Dermis microvascular lymphatic vessel endothelial cell (primary cell): ENCODE measurements around the gene MYZAP. TPM values are rescaled to one million over a fixed set of nuclear protein-coding genes. Genes with fewer than 3 reads are reported as not detected.
A peak's percentile ranks its signal among the peaks of the same experiment; 100 is the strongest.
"Not testable (repeated sequence)": the region's sequence is repeated elsewhere in the genome, so short reads cannot be mapped to it uniquely, and the experiment has no call there.

Source experiments
- DNase-seq, 2 donors: peaks; one replicate each; pipeline versions ENCODE4 v3.0.0 to v3.0.0-alpha.2; 2010; ENCODE audit warnings: low read depth in 2 of 2
- total RNA-seq: library from RNA; depleted of rRNA; stranded (reverse); fragments of >200 nt; gene quantifications from 2 replicates; pipeline ENCODE4 v1.2.1, GENCODE V29; 2014

MYZAP gene
- total RNA-seq, 1 donor from 2014 or later: 45.7 TPM

DNA sequence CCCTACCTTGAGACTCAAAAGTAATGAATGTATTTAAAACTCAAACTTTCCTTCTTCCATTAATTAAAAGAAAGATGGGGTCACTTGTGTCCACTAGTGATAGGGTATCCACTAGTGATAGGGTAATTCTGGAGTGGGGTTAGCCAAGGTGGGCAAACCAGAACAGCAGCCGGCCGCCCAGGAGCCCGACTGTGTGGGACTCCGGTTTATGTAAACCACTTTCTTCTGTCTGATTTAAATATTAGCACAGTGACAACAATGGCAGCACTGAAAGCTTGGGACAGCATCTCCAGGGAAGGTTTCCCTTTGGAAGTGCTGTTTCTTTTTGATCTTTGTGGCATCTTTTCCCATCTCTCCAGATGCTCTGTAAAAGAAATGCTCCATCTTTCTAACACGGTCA, 722 bp downstream of the MYZAP start:
- no peak for DNase-seq

DNA sequence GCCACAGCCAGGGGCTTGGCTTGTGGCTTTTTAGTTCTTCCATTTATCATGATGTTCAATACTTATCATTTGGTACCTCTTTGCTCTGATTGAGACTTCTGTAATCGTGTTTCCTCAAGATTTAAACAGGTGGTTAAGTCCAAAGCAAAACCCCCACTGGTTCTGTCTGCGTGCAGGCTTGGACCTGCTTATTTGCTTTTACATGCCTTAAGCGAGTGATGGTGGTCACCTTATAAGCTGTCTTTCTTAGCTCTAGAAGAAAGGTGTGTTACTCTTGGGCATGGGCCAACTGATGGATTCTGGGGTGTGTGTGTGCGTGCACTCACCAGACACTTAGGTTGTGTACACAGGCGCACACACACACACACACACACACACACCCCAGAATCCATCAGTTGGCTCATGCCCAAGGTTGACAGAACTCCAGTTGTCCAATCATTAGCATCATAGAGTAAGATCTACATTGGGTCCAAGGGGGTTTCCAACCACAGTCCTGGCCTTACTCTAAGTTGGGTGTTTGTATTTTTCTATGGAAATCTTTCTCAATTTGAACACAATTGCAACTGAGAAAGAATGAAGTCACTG, 1.2 kb downstream of the MYZAP start:
- DNase-seq: peak in 1 of 2 donors; percentile 47

DNA sequence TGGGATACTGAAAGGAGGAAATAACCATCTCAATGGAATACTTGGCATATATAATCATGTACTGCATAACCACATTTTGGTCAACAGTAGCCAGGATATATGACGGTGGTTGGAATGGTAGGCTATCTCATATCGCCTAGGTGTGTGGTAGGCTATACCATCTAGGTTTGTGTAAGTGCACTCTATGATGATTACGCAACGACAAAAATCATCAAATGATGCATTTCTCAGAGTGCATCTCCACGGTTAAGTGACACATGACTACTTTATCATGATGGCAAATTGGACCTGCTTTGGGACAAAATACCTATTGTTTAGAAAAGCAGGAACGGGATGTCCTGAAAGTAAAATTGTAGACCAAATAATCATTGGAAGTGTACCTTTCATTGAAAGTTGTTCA, 2.8 kb downstream of the MYZAP start:
- peak in 1 of 2 donors; percentile 17 for DNase-seq

DNA sequence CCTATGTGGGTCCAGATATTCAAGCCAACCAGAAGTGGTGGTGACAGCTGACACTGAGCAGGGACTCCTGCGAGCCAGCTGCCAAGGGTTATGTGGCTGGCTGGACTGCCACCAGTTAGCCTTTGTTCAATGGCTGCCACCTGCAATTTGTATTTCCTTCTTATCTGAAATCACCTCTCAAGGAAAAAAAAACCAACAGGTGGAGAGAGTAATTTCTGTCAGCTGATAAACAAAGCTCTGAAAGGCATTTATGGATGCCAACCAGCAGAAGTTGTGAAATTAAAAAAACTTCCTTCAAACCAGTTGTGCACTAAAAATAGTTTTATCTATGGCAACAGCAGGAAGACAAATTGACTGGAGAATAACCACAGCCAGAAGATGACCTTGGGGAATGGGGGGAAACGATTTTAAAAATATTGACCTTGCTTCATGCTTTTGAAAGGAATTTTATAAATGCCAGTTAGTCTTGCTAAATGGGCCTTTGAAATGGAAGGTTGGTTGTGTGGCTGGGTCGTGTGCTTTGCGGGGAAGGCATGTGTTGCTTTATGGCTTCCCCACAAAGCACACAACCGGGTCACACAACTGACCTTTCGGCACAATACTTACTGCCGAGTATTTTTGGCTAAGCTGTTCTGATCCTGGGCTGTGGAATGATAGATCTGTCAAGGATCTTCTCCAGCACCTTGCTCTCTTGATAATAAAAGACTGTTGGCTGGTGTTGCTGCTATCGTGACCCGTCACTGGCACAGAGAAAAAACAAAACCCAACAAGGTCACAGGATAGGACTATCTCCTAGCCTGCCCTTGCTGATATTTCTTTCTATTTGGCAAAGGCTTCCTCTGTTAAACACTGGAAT, 3.5 kb downstream of the MYZAP start:
- DNase-seq: peak; percentile 66 to 72

DNA sequence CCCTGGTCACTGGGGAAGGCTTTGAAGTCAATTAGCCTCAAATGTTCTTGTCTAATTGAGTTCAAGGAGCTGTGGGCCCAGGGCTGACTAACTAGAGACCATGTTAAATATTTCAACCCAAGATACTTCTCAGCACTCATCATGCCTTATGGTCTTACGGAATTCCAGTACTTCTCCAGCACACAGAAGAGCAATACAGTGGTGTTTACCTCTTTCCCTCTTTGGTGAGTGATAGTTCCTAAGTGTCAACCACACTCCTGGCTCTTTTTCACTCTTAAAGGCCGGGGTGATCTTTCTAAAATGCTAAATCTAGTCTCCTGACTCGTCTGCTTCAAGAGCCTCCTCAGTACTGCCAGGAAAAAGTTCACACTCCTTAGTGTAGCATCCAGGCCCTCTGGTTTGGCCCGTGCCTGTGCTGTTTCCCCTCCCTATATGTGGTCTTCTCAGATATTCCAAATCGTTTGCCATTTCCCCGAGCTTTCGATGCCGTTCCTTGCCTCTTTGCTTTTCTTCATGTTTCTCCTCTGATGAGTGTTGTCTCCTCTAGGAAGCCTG, 4.7 kb downstream of the MYZAP start:
- DNase-seq: no peak

DNA sequence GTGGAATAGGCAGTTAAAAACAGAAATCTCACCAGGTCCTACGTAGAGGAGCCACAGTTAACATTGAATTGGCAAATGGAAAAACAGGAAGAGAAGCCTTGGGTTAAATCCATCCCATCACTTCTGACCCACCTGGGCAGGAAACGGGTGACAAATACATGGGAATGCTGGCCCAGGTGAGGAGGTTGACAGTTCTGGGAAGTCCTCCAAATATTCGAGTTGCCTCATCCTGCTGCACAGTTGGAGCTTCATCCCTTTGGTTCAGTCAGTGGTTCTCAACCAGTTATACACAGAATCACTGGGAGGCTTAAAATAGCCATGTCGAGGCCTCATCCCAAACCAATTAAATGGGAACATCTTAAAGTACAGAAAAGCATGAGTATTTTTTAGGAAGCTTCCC, 5.3 kb downstream of the MYZAP start:
- DNase-seq: peak; percentile 83 to 91

DNA sequence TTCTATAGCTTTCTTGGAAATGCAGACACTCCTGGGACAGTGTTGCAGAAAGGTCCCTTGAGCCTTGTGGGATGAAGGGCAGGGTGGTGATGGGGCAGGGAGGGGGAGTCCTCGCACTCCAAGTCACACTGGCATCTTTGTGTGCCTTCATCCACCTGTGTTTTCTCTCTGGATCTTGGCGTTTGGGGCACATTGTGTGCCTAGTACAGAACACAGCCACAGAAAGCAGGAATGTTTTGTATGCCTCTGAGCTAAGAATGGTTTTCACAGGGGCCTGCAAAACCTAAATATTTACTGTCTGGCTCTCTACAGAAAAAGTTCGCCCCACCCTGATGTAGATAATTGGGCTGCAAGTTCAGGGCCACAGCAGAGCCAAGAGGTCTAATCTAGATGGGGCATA, 5.7 kb downstream of the MYZAP start:
- DNase-seq: no peak

DNA sequence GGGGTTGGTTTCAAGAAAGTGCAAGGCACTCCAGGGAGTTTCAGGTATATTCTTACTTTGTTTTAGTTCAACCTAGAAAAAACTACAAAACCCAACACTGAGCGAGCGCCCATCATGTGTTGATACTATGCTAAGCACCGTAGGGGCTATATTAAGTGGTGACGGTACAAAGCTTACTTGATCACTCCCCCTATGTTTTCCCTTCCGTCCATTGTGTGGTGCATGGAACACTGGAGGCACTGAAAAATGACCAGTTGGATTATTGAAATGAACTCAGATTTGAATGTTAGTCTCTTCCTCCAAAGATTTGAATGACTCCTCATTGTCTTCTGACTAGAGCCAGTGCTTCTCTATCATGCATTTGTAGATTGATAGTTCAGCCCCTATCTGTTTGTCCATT, 6.6 kb downstream of the MYZAP start:
- peak; percentile 51 to 74 for DNase-seq

DNA sequence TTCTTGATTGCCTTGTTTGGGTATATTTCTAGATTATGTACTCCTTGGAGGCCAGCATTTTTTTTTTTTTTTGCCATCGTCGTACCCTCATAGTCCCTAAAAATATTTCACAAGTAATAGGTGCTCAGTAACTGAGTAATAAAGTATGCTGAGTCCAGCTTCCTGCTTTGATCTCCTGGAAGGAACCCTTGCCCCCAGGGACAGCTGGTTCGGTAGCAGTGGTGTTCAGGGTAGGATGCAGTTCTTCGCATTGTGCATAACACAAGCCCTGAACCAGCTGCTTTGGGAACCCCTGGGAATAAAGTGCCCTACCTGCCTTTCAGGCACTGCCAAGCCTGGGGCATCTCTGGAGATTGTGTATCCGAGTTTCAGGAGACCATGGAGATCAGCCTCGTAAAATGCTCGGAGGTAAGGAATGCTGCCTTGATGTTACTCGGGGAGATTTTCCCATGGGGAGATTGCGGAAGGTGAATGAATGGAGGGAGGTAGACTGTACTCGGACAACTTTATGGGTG, 7.6 kb downstream of the MYZAP start:
- no peak for DNase-seq

DNA sequence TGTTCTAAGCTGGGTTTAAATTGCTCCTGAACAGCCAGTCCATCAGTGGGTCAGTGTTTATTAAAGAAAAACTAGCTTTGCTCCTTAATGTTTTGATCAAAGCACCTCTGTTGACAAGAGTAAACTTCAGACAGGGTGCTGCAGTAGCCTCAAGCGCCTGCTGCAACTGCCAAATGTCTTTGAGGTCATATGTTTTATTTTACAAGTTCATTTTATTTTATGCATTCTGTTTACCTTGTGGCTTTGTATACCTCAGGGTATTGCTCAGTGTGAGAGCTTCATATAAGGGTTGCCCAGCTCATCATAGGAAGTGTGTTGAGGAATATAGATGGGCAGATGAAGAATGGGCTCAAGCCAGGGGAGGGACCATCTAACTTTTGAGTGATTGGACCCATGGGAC, 8.5 kb downstream of the MYZAP start:
- no peak for DNase-seq

DNA sequence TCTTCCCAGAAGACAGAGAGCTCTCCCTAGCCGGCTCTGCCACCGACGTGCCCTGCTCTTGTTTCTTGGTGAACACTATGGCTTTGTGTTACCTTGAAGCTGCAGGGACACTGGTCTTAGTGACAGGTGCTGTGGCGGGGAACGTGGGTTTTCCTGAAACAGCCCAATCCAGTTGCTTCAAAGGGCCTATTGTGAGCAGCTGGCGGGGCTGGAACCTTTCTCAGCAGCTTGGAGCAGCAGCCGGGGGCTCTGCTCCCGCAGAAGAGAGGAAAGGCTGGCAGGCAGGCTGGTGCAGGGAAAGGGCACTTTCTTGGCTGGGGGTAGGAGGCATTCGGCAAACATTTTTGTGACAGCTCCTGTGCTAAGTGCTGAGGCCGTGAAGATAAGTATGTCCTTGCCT, 12.8 kb downstream of the MYZAP start:
- DNase-seq: no peak

DNA sequence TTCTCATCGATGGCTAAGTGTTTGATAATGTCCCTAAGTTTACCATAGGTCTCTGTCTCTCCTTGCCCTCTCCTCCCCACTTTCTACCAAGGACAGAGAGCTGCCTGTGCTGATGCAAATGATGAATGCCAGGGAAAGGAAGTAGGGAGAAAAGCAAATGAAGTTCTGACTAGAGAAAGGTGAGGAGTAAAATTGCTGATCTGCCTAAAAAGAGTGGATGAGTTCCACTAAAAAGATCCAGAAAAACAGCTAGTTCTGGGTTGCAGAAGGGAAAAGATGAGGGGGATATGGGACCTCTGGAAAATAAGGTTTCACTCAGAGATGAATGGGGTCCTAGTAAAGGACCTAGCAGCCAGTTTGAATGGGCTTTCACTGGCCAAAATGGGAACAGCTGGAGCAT, 13.8 kb downstream of the MYZAP start:
- no peak for DNase-seq

DNA sequence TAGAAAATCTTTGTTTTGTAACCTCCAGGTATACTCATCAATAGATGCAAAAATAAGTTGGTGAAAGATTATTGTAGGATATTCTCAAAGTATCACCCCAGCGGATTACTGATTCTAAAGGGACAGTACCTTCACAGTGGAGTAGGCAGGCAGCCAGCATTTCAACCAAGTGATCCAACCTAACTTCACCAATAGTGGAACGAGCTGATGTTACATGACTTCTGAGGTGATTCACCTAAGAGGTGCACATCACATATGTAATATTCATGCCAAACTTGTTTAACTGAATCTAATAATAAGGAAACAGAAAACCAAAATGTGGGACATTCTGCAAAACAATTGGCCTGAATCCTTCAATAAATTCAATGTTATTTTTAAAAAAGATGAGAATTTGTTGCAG, 14.3 kb downstream of the MYZAP start:
- no peak for DNase-seq

DNA sequence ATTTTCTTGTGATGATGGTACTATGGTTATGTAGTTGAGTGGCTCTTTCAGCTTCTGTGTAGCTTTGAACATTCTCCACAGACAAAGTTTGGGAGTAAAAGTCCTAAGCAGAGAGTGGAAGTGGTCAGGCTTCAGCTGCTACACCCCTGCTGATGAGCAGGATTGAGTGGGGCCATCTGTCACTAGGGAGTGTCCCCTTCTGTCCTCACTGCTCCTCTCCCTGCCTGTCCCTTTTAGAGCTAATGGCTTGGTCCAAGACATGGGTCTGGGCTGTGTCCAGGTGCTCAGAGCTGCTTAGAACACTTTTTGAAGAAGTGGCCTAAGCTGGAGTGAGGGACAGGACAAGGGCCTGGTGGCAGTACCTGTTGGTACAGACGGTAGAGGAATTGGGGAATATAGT, 15.1 kb downstream of the MYZAP start:
- DNase-seq: no peak

DNA sequence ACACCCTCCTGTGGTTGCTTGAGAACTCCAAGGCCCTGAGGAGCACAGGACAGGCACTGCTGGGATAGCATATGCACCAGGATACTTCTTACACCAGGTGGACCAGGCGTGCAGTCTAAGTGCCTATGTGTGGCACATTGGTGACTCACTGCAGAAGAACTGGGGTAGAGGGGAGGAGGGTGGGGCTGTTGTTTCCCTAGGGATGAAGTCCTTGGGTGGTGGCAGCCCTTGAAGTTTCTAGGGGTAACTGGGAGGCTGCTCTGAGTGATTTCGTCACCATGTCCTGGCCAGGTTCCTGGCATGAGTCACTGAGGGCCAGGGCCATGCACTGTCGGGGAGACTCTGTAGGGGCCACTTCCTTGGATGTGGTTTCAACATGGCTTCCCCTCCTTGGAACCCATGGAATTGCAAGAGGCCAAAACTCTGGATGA, 15.9 kb downstream of the MYZAP start:
- peak in 1 of 2 donors; percentile 63 for DNase-seq

DNA sequence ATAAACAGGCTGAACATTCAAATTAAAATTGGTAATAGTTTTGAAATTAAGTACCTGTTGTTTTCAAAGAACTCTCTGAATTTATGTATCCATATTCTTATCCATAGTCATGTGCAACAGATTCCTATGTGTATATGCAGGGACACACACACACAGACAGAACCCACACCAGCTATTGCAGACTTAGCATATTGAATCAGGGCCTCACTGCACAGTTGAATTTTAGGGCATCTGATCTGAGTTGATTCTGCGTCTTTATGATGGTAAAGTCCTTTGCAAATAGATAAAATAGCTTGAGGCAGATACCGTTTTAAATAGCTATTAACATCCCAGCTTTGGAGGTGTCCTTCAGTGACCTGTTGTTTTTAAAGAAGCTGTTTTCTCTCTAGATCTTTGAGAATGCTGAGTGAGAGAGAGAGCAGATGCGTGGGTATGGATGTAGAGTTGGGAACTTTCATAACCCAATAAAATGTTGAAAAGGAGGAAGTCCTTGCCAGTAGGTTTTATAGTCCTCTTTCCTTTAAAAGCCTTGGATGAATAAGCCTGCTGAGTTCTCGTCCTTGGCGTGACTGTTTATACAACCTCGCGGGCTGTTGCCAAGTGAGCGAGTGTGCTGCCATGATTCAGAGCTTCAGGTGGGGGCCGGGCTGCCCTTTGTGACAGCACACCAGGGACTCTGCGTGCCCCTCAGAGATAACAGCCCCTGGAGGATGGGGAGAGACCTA, 18.3 kb downstream of the MYZAP start:
- DNase-seq: peak; percentile 48 to 92

DNA sequence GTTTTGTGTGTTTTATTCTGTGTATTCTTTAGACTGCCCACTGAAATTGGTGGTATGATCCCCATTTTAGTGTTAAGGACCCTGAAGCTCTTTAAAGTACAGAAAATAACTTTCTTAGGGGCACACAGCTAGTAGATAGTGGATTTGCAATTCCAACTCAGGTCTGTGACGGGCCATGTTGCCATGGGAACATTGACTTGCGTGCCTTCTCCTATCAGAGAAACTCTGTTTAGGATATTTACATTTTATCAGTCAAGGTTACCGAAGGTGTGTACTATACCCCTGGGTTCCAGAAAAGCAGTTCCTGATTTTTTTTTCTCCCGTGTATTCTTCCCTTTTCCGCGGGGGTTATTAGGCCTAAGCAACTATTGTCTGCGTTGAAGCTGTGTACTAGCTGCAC, 19.4 kb downstream of the MYZAP start:
- no peak for DNase-seq

DNA sequence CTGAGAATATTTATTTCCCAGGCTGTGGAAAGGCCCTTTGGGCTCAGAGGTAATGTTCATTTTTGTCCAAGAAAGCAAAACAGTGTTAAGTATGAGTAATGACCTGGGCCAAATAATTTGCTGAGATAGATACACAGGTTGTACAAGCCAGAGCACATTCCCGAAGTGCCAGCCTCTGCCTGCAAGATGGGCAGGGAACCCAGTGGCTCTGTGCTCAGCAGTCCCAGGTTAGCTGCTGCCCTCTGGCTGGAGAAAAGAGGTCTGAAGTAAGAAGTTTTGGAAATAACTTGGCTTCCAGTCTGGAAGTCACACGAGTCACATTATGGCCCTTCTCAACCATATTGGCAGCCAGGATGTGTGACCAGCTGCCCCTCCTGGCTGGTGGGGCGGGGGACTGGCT, 20.2 kb downstream of the MYZAP start:
- peak in 1 of 2 donors; percentile 73 for DNase-seq

DNA sequence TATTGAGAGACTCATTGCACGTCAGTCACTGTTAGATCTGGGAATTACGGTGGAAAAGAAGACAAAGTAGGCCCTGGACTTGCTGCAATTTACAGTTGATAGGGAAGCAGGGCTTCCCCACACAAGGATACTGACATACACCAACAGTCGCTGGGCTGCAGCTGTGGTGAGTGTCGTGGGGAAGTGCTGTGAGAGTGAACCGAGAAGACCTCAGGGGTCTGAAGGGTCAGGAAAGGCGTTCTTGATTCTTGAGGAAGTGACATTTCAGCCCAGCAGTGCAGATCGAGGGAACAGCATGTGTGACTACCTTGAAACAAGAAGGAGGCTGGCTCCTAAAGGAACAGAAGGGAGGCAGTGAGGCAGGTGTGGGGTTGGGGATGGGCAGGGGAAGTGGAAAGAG, 22.5 kb downstream of the MYZAP start:
- no peak for DNase-seq

DNA sequence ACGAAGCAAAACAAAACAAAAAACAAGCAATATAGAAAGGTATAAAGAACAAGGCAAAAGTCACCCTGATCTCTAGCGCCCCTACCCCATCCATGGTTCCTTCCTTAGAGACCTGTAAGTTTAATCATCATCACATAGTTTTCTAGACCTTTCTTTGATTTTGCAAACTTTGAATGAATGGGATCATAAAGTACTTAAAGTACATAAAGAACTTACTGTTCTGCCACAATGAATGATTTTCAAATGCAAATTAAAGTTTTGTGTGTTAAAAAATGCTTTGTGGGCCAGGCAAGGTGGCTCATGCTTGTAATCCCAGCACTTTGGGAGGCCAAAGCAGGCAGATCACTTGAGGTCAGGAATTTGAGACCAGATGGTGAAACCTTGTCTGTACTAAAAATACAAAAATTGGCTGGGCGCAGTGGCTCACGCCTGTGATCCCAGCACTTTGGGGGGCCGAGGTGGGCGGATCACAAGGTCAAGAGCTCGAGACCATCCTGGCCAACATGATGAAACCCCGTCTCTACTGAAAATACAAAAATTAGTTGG, 24.3 kb downstream of the MYZAP start:
- not testable (repeated sequence) for DNase-seq

DNA sequence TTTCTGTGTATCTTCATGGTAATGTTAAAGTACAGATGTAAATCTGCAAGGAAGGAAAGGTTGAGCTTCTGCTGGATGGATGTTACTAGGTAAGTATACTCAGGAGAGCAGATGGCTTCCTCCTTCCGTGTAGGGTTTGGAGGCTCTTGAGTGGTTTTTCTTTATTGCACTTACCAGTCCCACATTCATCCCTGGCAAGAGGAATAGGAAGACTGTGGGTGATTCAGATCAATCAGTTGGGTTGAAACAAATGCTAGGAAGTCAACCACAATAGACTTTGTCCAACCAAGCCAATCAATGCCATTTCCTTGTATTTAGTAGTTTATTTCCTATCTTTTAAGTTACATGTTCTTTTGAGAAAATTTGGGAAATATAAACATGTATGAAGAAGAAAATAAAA, 26.6 kb downstream of the MYZAP start:
- DNase-seq: no peak

DNA sequence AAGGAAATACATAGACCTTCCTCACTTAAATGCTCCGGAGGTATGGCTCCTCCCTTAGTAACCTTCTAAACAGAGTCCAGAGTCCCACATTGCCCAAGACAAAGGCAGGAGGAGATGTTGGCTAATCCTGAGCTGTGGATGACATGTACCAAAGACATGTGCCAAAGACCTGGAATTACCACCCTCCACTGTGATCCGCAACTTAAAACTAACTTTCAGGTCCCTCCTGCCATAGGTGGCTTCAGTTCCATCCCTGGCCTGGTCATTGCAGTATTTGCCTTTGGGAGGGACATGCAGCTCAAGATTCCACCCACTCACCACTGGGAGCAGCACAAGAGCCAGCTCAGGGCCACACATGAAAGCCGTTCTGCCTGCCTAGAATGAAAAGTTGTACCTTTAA, 28.0 kb downstream of the MYZAP start:
- no peak for DNase-seq
